SU-DHL-6 (cell line): ENCODE results near the gene COL20A1.

Source experiments
- CTCF ChIP-seq: fragments of 200-600 bp; sonication (generic); IDR thresholded peaks from one replicate; pipeline ENCODE4 v1.5.1; 2017; ENCODE audit warnings: antibody characterized with exemption, mild to moderate bottlenecking, low read length, moderate library complexity; ENCODE audit not compliant: insufficient read depth, poor library complexity, severe bottlenecking
- EZH2phosphoT487 ChIP-seq: fragments of 200-600 bp; sonication (generic), shearing (Covaris generic); conservative IDR thresholded peaks from 2 replicates; pipeline ENCODE4 v1.6.1; 2018; ENCODE audit warnings: mild to moderate bottlenecking, antibody characterized with exemption, low read length, moderate library complexity, mixed read lengths

- TF ChIP-seq CTCF (no peak), EZH2phosphoT487 (no peak)
Measured at GRCh38 chr20:63269724-63270123, 23.3 kb upstream of the COL20A1 start.
